Astrocyte of the spinal cord (primary cell): ENCODE results near the gene RAB23.
"Not testable (repeated sequence)": the region's sequence is repeated elsewhere in the genome, so short reads cannot be mapped to it uniquely, and the experiment has no call there.

Source experiments
- DNase-seq: peaks from one replicate; pipeline ENCODE4 v3.0.0; 2011; ENCODE audit warnings: low read depth, low spot score
- H3K4me3 ChIP-seq: 2 replicates; pipeline ENCODE4 v1.5.1; 2011; ENCODE audit warnings: low read depth, mild to moderate bottlenecking, low read length, moderate library complexity
- in situ Hi-C: cut with HindIII; loops from 2 replicates; pipeline ENCODE4 v1.10.0; 2017; ENCODE audit warnings: low sequenced_read_pairs
- TF ChIP-seq, protein P1 (sequence below): IDR thresholded peaks from 2 replicates; pipeline ENCODE4 v1.5.1; 2012; ENCODE audit warnings: low read depth, mild to moderate bottlenecking, low read length, inconsistent platforms

Gene RAB23

DNA sequence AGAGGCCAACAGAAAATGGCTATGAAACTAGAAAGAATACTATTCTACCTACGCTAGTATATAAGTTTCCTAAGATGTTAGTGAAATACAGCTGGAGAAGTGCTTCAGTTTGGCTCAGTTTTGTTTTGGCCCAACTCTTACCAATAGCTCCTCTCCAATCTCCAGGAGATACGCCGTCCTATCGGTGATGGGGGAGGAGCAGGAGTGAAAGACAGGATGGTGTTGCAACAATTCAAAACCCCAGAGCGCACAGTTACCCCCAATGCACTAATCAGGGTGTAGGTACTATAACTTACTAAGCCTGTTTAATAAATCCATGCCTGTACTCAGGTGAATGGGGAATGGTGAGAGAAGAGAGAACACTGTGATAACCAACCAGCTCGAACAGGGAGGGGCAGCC is 24.2 kb upstream of the RAB23 start:
- no peak for DNase-seq
- in situ Hi-C loops, result no loop called here

DNA sequence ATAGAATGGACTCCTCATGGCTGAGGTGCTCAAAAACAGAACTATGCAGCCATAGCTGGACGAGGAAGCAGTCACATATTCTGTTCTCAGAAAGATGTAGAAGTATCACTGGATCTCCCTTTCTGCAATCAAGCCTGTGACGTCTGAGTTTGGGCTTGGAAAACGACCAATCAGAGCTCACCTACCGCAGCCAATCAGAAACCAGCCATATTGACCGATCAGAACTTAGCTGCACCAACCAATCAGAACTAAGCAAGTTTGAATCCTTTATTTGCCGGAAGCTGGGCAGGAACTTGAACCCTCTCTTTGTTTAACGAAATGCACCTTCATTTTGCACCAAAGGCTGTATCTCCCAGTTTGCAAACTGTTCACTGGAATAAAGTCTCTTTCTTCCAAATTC is 21.8 kb upstream of the RAB23 start:
- in situ Hi-C loops, result no loop called here
- no peak for DNase-seq
- no peak overlapping the region for H3K4me3 ChIP-seq
- TF ChIP-seq, protein P1, sequence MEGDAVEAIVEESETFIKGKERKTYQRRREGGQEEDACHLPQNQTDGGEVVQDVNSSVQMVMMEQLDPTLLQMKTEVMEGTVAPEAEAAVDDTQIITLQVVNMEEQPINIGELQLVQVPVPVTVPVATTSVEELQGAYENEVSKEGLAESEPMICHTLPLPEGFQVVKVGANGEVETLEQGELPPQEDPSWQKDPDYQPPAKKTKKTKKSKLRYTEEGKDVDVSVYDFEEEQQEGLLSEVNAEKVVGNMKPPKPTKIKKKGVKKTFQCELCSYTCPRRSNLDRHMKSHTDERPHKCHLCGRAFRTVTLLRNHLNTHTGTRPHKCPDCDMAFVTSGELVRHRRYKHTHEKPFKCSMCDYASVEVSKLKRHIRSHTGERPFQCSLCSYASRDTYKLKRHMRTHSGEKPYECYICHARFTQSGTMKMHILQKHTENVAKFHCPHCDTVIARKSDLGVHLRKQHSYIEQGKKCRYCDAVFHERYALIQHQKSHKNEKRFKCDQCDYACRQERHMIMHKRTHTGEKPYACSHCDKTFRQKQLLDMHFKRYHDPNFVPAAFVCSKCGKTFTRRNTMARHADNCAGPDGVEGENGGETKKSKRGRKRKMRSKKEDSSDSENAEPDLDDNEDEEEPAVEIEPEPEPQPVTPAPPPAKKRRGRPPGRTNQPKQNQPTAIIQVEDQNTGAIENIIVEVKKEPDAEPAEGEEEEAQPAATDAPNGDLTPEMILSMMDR, result no peak

More for the DNA sequence above, 24.2 kb upstream of the RAB23 start:
- TF ChIP-seq, protein P1, result no peak
- no peak overlapping the region for H3K4me3 ChIP-seq

DNA sequence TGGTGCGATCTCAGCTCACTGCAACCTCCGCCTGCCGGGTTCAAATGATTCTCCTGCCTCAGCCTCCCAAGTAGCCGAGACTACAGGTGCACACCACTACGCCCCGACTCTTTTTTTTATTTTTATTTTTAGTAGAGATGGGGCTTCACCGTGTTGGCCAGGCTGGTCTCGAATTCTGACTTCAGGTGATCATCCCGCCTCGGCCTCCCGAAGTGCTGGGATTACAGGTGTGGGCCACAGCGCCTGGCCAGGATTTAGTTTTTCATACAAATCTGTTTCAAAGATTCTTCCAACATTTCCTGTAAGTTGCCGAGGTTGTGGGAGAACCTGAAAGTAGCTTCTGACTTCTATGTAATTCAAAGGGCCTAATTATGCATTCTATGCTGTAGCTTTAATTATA is 21.4 kb upstream of the RAB23 start:
- H3K4me3 ChIP-seq, in situ Hi-C loops, DNase-seq: not testable (repeated sequence)

DNA sequence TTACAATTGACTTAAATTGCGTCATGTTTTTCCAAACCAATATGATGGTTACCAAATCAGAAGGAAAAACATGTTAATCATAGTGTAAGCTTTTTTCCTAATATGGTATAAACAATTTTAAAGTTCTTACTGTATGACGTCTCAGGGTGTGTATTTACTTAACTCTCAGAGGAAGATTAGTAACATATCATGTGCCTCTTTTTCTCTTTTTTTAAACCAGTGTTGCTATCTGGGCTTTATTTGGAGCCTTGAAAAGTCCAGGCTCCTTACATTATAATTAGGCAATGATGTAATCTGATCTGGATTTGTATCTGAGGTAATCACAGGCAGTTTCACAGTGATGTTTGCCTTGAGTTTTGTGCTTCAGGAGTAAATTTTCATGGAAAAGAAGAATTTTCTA is 20.4 kb upstream of the RAB23 start:
- TF ChIP-seq, protein P1, result no peak
- peak; percentile 93 for DNase-seq
- in situ Hi-C loops, result no loop called here
- H3K4me3 ChIP-seq, result no peak overlapping the region

DNA sequence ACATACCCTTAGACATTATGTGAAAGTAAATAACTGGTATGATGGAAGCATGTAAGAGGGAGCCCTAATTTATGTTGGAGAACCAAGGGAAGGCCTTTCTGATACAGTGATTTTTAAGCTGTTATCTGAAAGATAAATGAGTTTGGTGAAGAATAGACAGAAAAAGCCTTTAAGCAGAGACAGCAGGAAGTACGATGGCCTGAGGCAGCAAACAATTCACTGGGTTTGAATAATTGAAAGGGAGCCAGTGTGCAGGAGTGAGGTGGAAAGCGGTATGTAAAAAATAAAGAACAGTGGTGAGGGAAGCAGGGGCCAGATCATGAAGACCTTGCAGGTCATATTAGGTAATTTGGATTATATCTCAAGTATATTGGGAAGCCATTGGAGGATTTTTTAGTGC is 4.1 kb upstream of the RAB23 start:
- H3K4me3 ChIP-seq, result no peak overlapping the region
- in situ Hi-C loops, result no loop called here
- DNase-seq, result no peak
- TF ChIP-seq, protein P1, result no peak

DNA sequence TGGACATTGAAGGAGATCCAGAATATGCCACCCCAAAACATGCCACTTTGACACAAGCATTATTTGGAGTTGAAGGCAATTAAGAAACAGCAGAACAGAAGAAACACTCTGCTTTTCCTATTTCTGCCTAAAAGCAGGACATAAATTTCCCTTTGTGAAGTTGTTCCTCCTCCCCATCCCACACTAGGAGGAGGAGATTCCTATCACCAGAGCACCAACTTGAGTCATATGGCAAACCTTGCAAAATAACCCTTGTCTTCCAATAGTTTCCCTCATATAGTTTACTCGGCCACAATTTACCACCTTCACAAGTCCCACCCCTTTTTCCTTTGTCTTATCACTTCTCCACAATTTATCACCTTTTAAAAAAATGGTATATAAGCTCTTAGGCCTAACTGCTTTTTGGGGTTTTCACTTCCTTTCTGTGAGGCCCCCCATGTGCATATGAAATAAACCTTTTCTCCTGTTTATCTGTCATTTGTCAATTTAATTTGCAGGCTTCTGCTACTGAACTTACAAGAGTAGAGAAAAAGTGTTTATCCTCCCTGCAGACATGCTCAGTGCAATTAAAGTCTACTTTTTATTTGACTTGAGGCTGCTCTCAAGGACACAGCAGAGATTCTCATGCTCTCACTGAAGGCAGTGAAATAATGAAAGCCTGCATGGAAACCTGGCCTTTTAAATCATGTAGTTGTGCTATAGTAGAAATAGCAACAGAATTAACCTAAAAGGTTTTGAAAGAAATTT is 2.8 kb upstream of the RAB23 start:
- no peak for DNase-seq
- TF ChIP-seq, protein P1, result no peak
- in situ Hi-C loops, result no loop called here
- H3K4me3 ChIP-seq, result no peak overlapping the region

DNA sequence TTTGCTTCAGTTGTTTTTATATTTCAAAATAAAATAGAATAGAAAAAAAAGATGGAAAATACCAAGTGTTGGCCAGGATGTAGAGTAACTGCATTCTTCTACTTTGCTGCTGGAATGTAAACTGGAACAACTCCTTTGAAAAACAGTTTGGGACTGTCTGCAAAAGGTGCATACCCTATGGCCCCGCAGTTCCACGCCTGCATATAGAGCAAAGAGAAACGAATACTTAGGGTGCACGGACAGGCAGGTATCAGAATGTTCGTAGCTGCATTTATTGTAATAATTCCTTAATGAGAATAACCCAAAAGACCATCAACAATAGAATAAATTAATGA is 603 bp upstream of the RAB23 start:
- peak overlapping the region; percentile 91 for H3K4me3 ChIP-seq
- TF ChIP-seq, protein P1, result no peak
- DNase-seq, result no peak
- in situ Hi-C loops, result no loop called here
